CD4-positive, alpha-beta T cell treated with Interleukin-21 for 1 hour (primary cell): Measurements from ENCODE around the gene SLC66A3.
"Not testable (repeated sequence)": the region's sequence is repeated elsewhere in the genome, so short reads cannot be mapped to it uniquely, and the experiment has no call there.

ENCODE experiments used
- DNase-seq: peaks from one replicate; pipeline ENCODE4 v3.0.0-alpha.2; 2020

SLC66A3 gene

DNA sequence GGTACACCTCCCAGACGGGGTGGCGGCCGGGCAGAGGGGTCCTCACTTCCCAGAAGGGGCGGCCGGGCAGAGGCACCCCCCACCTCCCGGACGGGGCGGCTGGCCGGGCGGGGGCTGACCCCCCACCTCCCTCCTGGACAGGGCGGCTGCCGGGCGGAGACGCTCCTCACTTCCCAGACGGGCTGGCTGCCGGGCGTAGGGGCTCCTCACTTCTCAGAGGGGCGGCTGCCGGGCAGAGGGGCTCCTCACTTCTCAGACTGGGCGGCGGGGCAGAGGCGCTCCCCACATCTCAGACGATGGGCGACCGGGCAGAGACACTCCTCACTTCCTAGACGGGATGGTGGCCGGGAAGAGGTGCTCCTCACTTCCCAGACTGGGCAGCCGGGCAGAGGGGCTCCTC, 9.8 kb downstream of the SLC66A3 start:
- not testable (repeated sequence) for DNase-seq

DNA sequence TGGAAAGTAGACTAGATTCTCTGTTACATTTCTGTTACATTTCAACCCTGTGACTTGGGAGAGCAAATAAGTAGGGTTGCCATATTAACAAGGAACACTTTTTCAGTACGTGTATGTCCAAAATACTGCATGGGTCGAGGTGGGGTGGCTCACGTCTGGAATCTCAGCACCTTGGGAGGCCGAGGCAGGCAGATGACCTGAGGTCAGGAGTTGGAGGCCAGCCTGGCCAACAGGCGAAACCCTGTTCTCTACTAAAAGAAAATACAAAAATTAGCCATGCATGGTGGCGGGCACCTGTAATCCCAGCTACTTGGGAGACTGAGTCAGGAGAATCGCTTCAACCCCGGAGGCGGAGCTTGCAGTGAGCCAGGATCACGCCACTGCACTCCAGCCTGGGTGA, 11.2 kb downstream of the SLC66A3 start:
- DNase-seq, result no peak

GRCh38 chr2:11168488-11168887, 13.2 kb downstream of the SLC66A3 start:
- DNase-seq, result no peak

GRCh38 chr2:11169333-11169732, 14.1 kb downstream of the SLC66A3 start:
- DNase-seq, result no peak

GRCh38 chr2:11174222-11174621, 19.0 kb downstream of the SLC66A3 start:
- no peak for DNase-seq

GRCh38 chr2:11175293-11175795, 20.1 kb downstream of the SLC66A3 start:
- DNase-seq, result no peak

- no peak for DNase-seq
These were observed 22.8 kb downstream of the SLC66A3 start for GRCh38 chr2:11177871-11178690.

- DNase-seq, result no peak
These were observed 23.9 kb downstream of the SLC66A3 start for GRCh38 chr2:11179196-11179595.

- DNase-seq, result no peak
These were observed 24.6 kb downstream of the SLC66A3 start for GRCh38 chr2:11179899-11180298.

DNA sequence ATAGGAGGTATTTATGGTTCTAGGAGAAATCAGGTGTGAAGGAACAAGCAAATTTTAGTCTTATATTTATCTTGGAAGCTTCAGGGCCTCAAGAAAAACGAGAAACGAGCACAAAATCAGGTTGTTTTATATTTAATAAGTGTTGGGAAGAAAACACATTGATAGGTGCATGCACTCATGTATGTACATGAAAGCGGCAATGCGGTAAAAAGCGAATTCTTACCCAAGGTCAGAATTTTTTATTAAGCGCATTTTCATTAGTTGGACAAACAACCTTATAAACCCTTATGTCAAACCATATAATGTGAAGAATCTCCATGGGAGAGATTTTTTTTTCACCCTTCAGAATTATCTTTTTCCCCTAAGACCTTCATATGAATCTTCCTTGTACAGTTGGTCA, 25.4 kb downstream of the SLC66A3 start:
- no peak for DNase-seq

DNA sequence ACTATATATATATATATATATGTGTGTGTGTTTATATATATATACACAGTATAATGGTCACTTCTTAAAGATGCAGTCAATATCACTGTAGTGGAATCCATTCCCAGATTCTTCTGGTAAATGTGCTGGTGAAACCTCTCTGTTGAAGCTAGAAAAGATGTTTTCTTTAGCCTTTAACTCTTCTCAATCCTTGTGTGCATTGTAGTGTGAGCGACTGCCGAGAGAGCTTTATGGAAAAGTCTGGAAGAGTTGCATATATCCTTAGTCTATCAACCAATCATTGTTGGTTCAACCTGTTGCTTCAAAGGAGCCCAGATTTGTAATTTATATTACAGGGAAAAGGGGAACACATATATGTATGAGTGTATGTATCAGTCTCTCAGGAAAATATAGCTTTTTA, 27.7 kb downstream of the SLC66A3 start:
- DNase-seq, result no peak

DNA sequence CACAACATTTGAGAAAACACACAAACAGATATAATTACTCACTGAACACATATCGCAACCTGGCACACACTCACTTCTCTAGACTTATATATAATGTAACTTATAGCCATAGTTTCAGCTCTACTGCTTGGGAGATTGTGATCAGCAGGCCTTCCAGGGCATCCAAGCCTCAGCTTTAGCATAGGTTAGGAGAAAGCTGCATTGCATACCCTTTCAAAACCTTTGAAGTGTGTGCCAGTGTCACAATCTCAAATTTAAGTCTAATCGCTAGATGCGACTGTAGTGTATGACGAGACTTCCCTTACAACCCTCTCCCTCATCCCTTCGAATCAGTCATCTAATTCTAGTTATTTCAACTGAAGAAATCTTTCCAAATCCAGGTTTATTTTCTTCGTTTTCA, 30.9 kb downstream of the SLC66A3 start:
- no peak for DNase-seq

DNA sequence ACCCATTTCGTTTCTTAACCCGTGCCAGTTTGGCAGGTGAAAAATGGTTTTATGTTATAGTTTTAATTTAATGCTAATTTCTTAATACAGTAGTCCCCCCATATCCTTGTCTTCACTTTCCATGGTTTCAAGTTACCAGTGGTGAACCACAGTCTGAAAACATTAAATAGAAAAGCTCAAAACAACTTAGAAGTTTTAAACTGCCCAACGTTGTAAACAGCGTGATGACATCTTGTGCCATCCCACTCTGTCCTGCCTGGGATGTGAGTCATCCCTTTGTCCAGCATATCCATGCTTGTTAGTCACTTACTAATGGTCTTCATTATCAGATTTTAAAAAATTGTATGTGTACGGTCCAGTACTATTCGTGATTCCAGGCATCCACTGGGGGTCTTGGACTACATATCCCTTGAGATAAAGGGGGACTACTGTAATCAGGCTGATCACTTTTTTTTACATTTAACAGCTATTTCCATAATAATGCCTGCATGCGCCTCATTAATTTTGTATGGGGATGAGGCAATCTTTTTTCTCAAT, 31.9 kb downstream of the SLC66A3 start:
- DNase-seq, result no peak

GRCh38 chr2:11187731-11188130, 32.5 kb downstream of the SLC66A3 start:
- DNase-seq, result no peak

DNA sequence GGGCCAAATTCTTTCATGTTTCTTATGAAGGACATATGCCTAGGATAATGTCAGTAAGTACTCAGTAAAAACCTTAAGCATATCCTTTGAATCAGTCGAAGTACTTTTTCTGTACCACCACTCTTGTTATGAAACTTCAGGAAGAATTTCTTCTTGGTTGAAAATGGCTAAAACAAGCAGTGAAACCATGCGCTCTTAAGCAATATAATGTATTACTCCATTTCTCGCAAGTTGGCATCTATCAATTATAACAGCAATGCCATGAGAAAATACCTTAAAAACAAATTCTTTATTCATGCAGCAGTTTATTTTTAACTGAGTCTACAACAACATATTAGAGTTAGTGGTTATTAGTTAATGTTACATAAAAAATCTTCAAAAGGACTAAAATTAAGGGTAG, 41.0 kb downstream of the SLC66A3 start:
- DNase-seq, result no peak

GRCh38 chr2:11200651-11201050, 45.4 kb downstream of the SLC66A3 start:
- DNase-seq, result no peak

DNA sequence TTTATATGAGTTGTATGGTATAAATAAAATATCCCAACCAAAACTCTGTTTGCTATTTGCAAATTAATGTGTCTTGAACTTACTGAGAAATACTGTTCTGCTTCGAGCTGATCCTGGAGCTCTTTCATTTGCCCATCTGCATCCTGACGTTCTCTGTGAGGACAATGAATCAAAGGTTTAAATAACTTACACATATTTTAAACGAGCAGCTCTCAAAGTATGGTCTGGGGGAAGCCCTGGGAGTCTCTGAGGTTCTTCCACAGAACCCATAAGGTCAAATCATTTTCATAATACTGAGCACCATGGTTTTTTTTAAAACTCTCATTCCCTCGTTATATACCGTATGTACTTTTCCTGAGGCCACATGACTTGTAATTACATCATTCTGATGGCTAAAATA, 46.7 kb downstream of the SLC66A3 start:
- no peak for DNase-seq

DNA sequence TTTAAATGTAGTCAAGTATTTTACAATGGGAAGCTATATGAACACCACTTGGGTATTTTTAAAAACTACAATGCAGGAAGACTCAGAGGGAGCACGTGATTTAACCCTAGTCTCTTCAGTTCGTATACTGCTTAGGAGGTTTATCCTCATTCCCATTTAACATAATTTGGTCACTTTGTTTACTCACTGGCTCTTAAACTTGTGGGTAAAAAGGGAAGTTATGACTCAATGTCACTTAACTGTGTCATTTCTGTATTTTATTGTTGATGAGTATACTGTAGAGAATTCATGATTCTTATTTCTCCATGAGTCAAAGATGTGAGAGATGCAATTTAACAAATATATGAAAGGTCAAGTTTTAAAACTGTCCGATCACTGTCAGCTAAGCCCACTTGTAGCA, 48.2 kb downstream of the SLC66A3 start:
- no peak for DNase-seq

- DNase-seq, result no peak
These were observed 52.8 kb downstream of the SLC66A3 start for GRCh38 chr2:11208083-11208482.

- DNase-seq, result no peak
These were observed 57.4 kb downstream of the SLC66A3 start for GRCh38 chr2:11212645-11213044.

DNA sequence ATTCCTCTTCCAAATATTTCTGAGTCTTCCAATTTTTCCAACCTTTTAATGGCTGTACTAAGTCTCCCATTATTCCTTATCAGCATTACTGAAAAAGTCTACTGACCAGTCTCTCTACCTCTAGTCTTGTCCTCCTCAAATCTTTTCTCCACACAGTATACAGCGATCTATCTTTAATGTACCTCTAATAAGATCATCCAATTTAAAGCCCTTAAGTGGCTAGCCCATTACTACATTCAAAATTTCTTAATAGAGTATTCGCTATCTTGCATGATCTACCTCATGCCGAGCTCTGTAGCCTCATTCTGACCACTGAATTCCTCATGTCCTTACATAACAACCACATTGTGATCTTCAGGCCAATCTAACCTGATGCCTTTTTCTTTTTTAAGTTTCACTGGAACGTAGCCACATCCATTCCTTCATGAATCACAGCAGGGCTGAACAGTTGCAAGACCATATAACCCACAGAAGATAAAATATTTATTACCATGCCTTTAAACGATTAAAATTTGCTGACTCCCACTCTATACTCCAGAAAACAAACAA, 57.9 kb downstream of the SLC66A3 start:
- no peak for DNase-seq

- no peak for DNase-seq
These were observed 58.7 kb downstream of the SLC66A3 start for GRCh38 chr2:11213975-11214374.

DNA sequence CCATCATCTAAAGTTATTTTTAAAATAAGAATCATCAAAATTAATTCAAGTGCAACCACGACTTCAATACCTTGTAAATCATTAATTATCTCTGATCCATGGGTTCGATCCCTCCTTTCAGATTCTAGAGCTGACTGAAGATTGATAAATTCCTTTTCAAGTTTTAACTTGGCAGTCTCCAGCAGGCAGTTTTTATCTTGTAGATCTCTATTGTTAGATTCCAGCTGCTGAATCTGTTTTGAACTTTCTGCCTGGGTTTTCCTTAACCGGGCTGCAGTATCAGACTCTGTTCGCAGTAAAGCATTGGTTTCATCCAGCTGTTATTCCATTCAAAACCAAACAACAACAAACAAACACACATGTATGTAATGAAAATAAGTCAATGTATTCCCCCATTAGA, 59.5 kb downstream of the SLC66A3 start:
- DNase-seq, result no peak

- DNase-seq, result no peak
These were observed 60.1 kb downstream of the SLC66A3 start for GRCh38 chr2:11215407-11215806.
